SKM-1 (cell line): ENCODE measurements around the gene EXOC3L2.

ENCODE experiments used
- DNase-seq: peaks from one replicate; lab custom pipeline; 2025; ENCODE audit not compliant: unreplicated experiment; lab: John Stamatoyannopoulos, UW

The EXOC3L2 gene

DNA sequence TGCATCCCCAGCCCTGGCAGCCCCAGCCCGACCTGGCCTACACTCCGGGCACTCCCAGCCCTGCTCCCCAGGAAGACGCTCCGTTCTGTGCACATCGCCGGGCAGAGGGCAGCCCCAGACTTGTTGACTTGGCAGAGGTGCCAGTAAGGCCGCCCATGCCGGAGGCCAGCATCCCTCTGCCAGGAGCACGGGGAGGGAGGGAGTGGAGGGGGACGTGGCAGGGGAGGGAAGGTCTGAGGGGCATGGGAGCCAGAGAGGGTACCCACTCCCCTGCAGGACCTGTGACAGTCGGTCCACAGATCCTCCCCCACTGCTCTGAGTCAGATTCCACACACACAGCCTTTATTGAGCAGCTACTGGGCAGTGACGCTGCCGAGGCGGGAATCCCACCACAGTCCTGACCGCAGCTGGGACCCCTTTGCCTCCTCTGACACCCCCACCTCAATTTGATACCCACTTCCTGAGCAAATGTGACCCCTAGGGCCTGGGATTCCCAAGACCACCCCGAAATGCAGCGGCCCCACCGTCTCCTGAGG is 82.5 kb downstream of the EXOC3L2 start:
- DNase-seq, result peak; percentile 69
